UCSD-AML1 (cell line): Measurements from ENCODE around the gene CPEB2.

Experiments
- DNase-seq: peaks from one replicate; lab custom pipeline; 2025; ENCODE audit not compliant: unreplicated experiment; lab: John Stamatoyannopoulos, UW

The CPEB2 gene

DNA sequence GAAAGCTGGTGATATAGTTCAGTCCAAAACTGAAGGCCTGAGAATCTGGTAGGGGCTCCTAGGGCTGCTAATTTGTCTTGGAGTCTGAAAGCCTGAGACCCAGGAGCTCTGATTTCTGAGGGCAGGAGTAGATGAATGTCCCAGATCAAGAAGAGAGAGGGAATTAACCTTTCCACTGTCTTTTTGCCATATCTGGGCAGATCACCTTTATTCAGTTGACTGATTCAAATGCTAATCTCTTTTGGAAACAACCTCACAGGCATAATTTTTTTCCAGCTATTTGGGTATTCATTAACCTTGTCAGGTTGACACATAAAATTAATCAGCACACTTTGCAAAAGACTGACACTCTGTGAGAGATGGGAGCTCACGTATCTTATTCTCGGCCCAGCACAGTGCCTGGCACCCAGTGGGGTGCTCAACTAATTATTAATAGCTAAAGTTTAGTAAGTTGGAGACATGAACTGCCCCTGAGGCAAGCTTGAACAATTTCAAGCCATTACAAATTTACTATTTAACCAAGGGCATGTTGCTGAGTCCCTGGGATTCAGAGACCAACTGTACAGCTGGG lies 114.3 kb downstream of the CPEB2 start:
- no peak for DNase-seq

DNA sequence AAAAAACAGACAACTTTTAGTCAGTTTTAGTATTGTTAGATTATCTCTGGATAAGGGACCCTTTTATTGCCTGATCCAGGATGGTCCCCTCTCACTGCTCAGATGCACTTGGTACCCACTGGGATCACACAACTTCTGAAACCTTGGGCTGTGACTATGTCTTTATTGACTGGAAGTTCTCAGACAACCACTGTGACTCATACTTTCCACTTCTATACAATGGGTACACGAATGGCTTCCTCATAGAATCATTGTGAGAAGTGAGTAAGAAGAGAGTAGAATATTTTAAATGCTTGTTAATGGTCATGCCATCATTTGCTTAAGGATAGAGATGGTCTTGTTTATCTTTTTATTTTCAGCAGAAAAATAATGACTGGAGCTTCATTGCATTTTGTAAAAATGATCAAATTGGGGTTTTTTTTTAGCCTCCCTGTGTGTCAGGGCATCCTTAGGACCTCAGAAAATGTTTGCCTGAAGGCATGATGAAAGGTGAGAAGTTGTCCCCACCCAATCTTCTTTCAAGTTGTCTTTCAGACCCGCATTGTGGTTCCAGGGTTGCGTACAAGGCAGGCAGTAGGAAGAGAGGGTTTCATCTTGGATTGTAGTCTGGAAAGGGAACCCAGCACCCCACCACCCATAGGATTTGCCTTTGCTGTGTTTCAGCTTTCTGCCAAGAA lies 115.1 kb downstream of the CPEB2 start:
- no peak for DNase-seq

DNA sequence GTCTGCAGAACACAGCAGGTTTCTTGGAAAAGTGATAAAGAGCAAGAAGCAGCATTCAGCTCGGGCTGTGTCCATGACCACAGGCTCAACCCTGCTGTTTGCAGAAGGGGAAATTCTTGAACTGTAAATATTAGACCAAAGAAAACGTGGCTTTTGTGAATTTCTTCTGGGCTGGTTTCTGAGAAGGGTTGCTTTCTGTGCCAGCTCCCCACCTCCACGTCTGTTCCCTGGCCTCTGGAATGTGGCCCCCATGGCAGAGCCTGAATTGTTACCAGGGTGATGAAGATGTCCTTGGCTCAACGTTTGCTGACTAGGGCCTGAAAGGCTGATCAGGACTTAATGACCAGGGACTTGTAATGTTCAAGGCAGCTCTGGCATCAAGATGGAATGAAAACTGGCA lies 116.0 kb downstream of the CPEB2 start:
- no peak for DNase-seq
